ENCODE data around the gene SLC66A2.
"Not testable (repeated sequence)": the region's sequence is repeated elsewhere in the genome, so short reads cannot be mapped to it uniquely, and the experiment has no call there.

The SLC66A2 gene

GRCh38 chr18:79951545-79952455 lies at the start of gene SLC66A2:
Gene SLC66A2, minus strand, starts transcription at chr18:79951653. Its CDS starts 727 bp downstream, at chr18:79950926.
- DNase-seq = peak; percentile 23 to 96 (median 83)

- no peak for DNase-seq
Observed at GRCh38 chr18:80000877-80001276, 49.4 kb upstream of the SLC66A2 start.

- DNase-seq = not testable (repeated sequence)
Observed at GRCh38 chr18:79999701-80000100, 48.2 kb upstream of the SLC66A2 start.

GRCh38 chr18:79991494-79991893 lies 40.0 kb upstream of the SLC66A2 start:
- no peak for DNase-seq

DNA sequence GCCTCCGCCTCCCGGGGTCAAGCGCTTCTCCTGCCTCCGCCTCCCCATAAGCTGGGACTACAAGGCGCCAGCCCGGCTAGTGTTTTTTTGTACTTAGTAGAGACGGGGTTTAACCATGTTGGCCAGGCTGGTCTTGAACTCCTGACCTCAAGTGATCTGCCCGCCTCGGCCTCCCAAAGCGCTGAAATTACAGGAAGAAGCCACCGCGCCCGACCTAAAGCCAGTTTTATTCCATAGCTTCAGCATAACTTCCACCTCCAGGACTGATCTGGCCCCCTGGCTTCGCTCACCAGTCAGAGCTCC lies 37.7 kb upstream of the SLC66A2 start:
- no peak for DNase-seq

GRCh38 chr18:79988451-79989194 lies 37.2 kb upstream of the SLC66A2 start, which contains the start of gene TXNL4A:
Gene TXNL4A, minus strand, starts transcription at chr18:79988563. Its CDS starts 171 bp downstream, at chr18:79988392.
- DNase-seq = peak in 50 of 51 donors; percentile 26 to 91 (median 78)

DNA sequence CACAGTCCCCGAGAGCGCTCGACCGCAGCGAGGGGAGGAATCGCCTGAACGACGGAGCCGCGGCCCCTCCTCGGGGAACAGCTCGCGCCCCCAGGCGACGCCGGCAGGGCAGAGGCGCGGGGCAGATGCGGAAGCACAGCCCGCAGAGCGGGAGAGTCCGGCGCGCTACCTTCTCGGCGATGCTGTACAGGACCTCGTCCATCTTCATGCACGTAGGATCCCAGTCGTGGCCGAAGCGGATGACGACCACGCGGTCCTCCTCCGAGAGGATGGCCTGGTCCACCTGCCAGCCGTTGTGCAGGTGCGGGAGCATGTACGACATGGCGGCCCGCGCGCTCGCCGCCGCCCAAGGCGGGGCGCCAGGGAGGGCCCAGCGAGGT lies 36.6 kb upstream of the SLC66A2 start:
- peak in 25 of 51 donors; percentile 43 to 88 (median 69) for DNase-seq

- no peak for DNase-seq
Observed at GRCh38 chr18:79987566-79987965, 36.1 kb upstream of the SLC66A2 start.

- DNase-seq = peak in 1 of 51 donors; percentile 7
Observed at GRCh38 chr18:79986726-79987125, 35.3 kb upstream of the SLC66A2 start.

DNA sequence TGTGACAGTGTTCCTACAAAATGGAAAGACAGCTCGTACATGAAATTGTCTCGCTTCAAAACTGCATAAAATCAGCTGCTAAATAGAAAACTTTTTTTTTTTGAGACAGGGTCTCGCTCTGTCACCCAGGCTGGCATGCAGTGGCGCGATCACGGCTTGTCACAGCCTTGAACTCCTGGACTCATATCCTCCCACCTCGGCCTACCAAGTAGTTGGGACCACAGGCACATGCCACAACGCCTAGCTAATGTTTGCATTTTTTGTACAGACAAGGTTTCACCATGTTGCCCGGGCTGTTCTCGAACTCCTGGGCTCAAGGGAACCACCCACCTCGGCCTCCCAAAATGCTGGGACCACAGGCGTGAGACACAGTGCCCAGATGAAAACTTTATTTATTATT lies 33.7 kb upstream of the SLC66A2 start:
- DNase-seq = no peak

GRCh38 chr18:79983793-79984192 lies 32.3 kb upstream of the SLC66A2 start:
- no peak for DNase-seq

GRCh38 chr18:79983253-79983652 lies 31.8 kb upstream of the SLC66A2 start:
- DNase-seq = no peak

DNA sequence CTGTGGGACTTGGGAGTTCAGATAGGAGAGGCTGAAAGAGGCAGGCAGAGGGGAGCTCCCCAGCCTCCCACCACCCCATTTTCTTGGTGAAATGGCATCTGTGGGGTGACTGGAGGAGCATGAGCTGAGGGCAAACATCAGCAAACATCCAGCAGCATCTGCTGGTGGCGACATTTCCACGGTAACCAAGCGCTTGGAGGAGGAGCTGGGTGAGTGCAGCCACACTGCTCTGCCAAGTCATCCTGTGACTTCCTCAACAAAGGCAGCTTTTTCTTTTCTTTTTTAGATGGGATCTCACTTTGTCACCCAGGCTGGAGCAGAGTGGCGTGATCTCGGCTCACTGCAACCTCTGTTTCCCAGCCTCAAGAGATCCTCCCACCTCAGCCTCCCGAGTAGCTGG lies 31.3 kb upstream of the SLC66A2 start:
- peak in 31 of 51 donors; percentile 7 to 71 (median 38) for DNase-seq

GRCh38 chr18:79980585-79980984 lies 29.1 kb upstream of the SLC66A2 start:
- no peak for DNase-seq

- no peak for DNase-seq
Observed at GRCh38 chr18:79979843-79980242, 28.4 kb upstream of the SLC66A2 start.

- DNase-seq = no peak
Observed at GRCh38 chr18:79975985-79976680, 24.7 kb upstream of the SLC66A2 start.

GRCh38 chr18:79975043-79975442 lies 23.6 kb upstream of the SLC66A2 start:
- DNase-seq = no peak

GRCh38 chr18:79974025-79974654 lies 22.7 kb upstream of the SLC66A2 start:
- DNase-seq = no peak

GRCh38 chr18:79973517-79973916 lies 22.1 kb upstream of the SLC66A2 start:
- no peak for DNase-seq

- no peak for DNase-seq
Observed at GRCh38 chr18:79972720-79973119, 21.3 kb upstream of the SLC66A2 start.

DNA sequence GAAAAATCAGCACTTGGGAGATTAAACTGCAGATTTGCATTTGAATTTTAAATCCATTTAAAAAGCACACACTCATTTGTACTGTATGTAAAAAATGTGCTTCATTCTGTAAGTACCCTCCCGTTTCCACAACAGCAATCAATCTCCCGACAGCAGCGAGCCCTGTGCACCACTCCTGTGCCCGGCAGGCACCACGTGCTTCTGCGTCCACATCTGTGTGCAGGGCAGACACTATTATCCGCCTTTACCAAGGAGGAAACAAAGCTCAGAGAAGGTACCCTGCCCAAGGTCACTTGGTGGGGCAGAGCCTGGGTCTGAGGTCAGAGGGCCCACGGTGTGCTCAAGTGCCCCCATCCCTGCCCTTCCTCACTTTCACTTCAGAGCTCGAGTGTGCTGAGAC lies 20.5 kb upstream of the SLC66A2 start:
- no peak for DNase-seq

Data from hypothalamus (tissue), 51 donors.